Stromal cell of bone marrow (primary cell): ENCODE measurements around the gene NLGN1.
"Not testable (repeated sequence)": the region's sequence is repeated elsewhere in the genome, so short reads cannot be mapped to it uniquely, and the experiment has no call there.

ENCODE experiments used
- DNase-seq: peaks from one replicate; pipeline ENCODE4 v3.0.0-alpha.2; 2012; ENCODE audit warnings: low read depth

Gene NLGN1

GRCh38 chr3:174223626-174224025 lies 826.1 kb downstream of the NLGN1 start:
- DNase-seq = no peak

DNA sequence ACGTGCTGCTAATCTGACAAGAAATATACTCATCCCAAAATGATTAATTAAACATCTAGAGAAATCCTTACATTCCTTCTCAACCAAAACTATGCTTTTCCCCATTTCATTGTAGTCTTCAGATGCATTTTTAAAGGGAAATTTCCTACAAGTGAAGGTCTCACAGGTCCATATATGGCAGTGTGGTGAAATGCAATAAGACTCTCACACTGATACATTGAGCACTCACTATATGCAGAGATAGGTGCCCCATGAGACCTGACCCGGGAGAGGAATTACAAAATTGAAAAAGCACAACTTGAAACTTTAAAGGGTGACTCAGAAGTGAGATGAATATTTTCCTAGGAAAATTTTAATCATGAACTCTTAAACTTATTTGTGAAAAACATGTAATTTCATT lies 832.4 kb downstream of the NLGN1 start:
- peak; percentile 22 for DNase-seq

DNA sequence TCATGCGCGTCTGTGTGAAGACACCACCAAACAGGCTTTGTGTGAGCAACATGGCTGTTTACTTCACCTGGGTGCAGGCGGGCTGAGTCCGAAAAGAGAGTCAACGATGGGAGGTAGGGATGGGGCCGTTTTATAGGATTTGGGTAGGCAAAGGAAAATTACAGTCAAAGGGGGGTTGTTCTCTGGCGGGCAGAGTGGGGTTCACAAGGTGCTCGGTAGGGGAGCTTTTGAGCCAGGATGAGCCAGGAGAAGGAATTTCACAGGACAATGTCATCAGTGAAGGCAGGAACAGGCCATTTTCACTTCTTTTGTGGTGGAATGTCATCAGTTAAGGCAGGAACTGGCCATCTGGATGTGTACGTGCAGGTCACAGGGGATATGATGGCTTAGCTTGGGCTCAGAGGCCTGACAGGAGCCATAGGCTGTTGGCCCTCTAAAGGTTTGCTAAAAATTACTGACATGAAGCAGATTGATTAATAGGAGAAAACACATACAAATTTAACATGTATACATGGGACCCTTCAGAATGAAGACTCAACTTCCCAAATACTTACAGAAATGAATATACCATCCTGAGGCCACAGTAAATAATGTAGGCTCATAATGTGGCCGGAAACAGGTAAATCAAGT lies 834.6 kb downstream of the NLGN1 start:
- not testable (repeated sequence) for DNase-seq

DNA sequence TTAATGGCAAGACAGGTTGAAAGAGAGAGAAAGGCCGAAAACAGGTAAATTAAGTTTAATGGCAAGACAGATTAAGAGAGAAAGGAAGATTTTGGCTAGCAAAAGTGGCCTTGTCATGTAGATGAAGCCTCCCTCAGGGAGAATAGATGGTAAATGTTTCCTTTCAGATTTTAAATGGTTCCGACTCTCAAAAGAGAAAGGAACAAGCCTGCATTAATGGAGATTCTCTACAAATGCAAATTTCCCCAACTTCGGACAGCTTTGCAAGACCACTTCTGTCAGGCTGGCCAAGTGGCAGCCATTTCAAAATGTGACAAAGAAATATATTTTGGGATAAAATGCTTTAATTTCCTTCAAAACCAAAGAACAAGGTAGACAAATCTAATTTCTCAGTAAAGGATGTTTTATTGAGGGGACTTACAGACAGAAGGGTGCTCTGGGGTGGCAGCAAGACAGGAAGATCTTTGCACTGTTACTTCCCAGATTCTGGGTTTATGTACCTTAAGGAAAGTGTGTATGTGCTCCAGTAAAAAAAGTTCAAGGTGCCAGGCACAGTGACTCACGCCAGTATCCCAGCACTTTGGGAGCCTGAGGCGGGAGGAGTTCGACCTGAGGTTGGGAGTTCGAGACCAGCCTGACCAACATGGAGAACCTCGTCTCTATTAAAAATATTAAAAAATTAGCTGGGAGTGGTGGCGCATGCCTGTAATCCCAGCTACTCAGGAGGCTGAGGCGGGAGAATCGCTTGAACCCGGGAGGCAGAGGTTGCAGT lies 835.3 kb downstream of the NLGN1 start:
- no peak for DNase-seq

DNA sequence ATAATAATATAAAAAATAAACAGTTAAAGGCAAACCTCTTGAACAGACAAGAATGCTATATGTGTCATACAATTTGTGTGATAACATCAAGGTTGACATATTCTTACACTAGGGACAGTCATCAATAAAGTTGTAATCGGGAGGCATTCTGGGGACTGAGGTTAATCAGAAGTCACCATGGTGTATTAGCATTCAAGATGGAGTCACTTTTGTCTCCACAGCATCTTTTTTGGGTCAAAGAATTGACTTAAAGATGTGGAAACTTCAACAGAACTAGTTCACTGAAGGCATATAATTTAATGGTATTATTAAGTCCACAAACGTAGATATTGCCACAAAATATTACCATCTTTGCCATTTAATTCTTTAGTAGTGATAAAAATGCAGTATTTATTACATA lies 836.0 kb downstream of the NLGN1 start:
- no peak for DNase-seq

DNA sequence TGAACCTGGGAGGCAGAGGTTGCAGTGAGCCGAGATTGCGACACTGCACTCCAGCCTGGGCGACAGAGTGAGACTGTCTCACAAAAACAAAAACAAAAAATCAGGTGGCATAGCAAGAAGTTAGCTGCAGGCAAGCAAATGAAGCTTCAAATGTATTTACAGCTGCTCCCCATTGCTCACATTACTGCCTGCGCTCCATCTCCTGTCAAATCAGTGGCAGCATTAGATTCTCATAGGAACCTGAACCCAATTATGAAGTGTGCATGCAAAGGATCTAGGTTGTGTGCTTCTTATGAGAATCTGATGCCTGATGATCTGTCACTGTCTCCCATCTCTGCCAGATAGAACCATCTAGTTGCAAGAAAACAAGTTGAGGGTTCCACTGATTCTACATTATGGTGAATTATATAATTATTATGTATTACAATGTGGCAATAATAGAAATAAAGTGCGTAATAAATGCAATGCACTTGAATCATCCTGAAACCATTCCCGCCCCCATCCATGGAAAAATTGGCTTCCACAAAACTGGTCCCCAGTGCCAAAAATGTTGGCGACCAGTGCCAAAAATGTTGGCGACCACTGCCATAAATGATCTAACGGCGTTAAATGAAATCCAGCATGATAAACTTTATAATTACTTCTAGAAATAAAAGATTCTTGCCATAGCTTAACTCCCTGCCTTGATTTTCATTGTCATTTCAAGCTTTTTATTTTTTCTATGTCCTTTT lies 844.9 kb downstream of the NLGN1 start:
- no peak for DNase-seq

- peak; percentile 17 for DNase-seq
Measured at GRCh38 chr3:174243171-174243570, 845.6 kb downstream of the NLGN1 start.

- DNase-seq = no peak
Measured at GRCh38 chr3:174247687-174248152, 850.2 kb downstream of the NLGN1 start.

DNA sequence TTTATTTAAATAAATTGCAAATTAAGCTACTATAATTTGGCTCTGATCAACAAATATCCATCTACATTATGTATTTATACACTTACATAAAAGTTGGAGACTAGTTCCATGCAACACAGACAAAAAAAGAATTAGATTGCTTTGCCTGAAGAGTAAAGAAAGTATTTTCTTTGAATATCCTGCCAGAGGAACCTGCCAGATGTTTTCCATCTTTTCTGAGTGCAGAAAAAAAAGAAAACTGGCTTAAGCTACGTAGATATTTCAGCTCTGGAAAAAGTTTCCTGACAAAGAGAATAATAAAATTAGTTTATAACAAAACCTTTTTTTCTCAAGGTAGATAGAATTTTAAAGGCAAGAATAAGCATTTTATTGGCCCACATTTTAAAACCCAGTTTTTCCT lies 854.1 kb downstream of the NLGN1 start:
- no peak for DNase-seq

GRCh38 chr3:174253196-174253823 lies 855.8 kb downstream of the NLGN1 start:
- no peak for DNase-seq

DNA sequence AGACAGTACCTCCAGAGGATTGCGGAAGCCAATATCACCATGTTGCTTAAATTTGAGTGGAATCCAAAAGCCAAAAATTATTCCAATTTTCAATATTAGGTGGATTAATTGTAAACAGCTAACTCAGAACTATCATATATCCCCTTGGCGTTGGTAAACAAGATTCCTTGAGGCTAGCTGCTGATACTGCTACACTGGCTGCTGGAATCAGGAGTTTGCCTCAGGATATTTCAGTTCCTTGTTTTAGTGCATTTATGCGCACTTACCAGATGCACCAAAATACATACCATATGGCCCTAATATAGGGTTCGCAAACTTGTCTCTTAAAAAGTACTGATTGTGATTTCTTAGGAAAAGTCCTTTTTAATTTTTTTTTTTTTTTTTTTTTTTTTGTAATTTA lies 856.4 kb downstream of the NLGN1 start:
- DNase-seq = no peak

GRCh38 chr3:174255454-174255853 lies 857.9 kb downstream of the NLGN1 start:
- DNase-seq = no peak

- DNase-seq = no peak
Measured at GRCh38 chr3:174266476-174266875, 868.9 kb downstream of the NLGN1 start.

DNA sequence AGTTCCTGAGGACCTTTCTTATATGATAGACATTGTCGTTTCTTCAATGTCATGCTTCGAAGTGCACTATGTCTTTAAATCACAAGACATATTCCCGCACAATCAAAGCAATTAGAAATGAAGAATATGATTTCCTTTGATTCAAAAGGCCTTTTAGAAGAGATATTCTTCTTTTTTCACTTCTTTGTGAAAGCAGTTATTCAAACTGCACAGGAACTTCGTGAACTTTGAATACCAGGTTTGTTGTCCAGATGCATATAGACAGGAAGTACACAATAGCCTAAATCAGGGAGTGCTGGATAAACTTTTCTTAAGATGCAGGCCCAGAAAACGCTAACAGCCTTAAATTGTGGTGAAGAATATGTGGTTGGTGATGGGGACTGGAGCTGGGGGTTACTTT lies 870.5 kb downstream of the NLGN1 start:
- no peak for DNase-seq

DNA sequence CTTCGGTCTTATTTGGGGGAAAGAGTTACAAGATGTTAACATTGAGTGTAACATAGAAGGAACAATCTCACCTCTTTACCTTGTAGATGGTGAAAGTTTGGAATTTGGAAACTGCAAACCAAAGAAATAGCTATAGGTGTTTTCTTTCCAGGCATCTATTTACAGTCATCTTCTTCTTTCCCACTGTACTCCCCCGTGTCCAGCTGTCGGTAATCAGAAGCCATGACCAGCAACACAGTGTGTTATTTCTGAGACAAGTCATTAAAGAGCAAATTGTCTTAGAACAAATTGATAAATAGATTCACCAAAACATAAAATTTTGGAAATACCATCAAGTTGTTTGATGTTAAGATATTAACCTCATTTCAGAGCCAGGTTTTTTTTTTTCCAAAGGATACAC lies 871.0 kb downstream of the NLGN1 start:
- no peak for DNase-seq

GRCh38 chr3:174270841-174271240 lies 873.3 kb downstream of the NLGN1 start:
- DNase-seq = peak; percentile 78

DNA sequence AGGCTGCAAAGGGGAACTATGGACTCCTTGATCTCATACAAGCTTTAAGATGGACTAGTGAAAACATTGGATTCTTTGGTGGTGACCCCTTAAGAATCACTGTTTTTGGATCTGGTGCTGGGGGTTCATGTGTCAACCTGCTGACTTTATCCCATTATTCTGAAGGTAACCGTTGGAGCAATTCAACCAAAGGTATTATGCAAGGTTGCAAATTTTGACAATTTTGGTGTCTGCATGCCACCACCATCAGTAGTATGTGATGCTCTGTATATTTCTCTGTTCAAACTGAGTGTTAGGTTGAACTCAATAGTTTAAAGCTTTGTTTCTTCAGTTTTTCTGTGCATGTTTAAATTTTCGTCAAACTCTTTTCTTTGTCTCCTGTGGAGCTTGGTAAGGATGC lies 877.8 kb downstream of the NLGN1 start:
- DNase-seq = no peak

- DNase-seq = no peak
Measured at GRCh38 chr3:174276826-174277225, 879.3 kb downstream of the NLGN1 start.

DNA sequence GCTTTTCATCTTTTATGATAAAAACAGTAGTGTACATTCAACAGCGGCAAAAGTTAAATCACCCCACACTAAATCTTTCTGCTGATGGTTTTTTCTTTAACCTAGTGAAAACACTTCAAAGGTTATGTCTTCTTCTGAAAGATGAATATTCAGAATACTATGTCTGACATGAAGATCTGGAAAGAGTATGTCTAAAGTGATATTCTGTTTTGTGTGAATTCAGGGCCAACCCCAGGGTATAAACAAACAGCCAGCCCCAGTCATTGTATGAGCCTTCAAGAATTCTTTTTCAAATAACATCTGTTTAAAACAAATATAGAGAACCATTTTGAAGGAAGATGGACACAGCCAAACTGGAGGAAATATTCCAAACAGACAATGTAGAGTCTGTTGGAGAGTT lies 880.5 kb downstream of the NLGN1 start:
- DNase-seq = no peak

DNA sequence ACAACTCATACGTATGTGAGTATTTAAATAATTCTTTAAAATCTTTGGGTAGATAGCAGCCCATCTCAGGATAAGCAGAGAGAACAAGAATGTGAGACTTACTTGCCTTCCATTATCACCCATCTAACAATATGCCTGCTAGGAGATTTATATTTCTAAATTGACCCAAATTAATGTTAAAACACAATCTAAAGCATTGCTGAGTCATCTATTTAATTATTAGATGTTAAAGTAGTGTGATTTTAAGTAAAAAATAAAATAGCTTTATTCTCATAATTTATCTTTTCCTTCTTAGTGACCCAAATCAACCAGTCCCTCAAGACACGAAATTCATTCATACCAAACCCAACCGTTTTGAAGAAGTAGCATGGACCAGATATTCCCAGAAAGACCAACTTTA lies 882.6 kb downstream of the NLGN1 start:
- DNase-seq = no peak

DNA sequence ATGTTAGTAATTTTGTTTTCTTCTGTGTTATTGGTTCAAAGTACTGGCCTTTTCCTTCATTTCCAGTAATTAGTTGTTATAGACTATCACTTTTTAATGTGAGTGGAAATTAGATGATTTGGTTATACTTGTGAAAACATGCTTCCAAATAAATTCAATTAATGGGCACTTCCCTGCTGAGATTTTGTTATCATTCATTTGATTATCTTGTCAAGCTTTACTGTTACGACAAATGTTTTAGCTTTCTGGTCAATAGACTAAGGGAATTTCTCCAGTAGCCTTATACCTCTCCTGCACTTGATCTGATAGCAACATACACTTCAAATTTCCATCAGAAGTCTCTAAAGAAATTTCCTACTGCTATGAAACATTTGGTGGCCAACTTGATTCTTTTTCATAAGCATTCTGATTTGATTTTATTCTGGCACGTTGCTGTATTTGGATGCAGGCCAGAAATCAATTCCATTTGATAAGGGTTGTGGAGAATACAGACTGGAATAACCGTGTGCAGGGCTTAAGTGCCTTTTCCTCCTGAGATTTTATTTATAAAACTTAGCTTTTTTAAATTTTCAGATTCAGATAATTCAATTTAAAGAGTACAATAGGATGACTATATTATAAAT lies 887.8 kb downstream of the NLGN1 start:
- no peak for DNase-seq

- no peak for DNase-seq
Measured at GRCh38 chr3:174287705-174288104, 890.2 kb downstream of the NLGN1 start.
